GM19438 (cell line): ENCODE results near the gene C1QTNF1.

Experiments
- ATAC-seq: cut with Tn5 transposase; IDR thresholded peaks from one replicate; pipeline ENCODE4 v1.9.1; 2021; ENCODE audit warnings: low read depth; ENCODE audit not compliant: unreplicated experiment

C1QTNF1 gene

DNA sequence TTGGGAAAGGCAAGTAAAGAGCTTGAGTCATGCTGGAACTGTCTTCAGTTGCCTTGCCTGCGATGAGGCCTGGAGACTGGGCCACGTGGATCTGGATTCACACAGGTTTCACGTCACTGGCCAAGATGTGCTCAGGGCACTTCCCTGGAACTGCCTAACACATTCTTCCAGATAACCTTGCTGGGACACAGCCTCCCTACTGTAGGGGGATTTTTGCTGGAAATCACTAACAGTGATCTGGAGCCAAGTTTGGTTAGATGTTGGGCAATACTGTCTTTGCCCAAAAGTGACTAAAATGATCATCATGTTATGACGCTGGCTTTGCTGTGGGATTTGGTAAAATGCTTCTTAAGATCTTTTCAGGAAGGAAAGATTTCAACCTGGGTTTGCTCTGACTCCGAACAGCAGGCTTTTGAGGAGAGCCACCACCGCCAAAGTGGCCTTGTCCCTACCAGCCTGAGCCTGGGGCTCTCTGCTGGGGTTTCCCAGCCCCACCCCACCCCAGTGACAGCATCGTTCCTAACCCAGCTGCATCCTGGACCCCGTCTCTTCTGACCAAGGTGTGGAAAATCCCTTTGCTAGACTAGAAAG lies 14.7 kb downstream of the C1QTNF1 start:
- ATAC-seq = no peak

DNA sequence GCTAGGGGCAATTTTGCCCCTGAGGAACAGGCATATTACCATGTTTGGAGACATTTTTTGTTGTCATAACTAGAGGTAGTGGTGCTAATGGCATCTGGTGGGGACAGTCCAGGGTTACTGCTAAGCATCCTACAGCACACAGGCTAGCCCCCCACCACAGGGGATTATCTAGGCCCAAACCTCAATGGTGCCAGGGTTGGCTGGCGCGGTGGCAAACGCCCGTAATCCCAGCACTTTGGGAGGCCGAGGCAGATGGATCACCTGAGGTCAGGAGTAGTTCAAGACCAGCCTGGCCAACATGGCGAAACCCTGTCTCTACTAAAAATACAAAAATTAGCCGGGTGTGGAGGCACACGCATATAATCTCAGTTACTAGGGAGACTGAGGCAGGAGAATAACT lies 15.2 kb downstream of the C1QTNF1 start:
- no peak for ATAC-seq

DNA sequence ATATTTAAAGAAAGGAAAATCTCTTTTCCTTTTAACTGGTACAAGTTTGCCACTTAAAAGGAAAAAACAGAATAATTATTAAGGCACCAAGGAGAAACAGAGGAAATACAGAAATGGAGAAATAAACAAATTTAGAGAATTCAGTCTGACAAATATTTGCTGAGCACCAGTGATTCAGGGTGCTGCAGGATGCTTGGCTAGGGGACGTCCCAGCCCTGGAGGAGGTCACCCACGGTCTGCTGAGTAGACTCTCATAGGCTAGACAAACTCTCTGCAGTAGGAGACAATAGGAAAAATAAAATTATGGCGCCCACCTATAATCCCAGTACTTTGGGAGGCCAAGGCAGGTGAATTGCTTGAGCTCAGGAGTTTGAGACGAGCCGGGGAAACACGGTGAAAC lies 15.9 kb downstream of the C1QTNF1 start:
- ATAC-seq = no peak

DNA sequence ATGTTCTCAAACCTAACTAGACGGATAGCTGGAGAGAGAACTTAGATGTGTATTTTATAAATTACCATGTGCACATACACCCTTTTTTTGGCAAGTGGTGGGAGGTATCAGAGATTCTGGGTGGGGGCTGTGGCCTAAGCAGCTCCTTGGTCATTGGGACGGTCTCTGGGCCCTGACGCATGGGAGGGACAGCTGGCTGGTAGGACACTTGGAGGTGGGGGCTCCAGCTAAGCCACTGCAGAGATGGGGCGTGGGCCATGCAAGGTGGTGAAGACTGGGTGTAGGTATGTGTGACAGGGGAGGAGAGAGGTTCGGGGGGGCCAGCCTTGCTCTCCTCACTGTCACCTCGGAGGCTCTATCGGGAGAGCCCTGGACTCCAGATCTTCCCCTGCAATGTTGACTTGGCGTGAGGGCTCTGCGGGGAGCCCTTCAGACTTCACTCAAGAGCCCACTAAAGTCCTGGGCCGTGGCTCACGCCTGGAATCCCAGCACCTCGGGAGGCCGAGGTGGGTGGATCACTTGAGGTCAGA lies 17.1 kb downstream of the C1QTNF1 start:
- no peak for ATAC-seq

DNA sequence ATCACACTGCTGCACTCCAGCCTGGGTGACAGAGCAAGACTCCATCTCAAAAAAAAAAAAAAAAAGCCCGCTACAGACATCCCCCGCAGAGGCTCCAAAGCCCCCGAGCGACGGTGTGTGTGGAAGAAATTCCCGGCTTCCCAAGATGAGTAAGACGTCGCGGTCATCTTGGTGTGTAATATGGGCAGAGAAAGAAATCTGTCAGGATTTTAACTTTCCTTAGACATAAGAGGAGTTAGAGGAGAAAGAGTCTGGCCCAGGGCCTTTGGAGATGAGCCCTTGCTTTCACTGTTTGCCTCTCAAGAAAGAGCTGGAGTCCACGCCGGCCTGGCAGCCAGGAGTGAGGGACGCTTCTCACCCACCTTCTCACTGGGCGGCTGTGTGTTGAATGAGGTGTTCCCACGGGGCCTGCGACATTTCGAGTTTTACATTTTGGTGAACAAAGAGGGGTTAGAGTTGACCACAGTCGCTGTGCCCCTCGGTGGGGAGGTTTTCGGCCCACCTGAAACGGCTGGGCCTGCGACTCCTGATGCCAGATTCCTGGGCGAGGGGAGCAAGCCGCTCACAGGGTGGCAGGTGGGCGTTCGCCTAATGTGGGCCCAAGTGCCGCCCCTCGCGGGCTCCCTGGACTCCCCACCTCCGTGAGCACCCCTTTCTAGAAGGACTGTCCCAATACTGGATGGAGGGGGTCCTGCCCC lies 17.9 kb downstream of the C1QTNF1 start:
- no peak for ATAC-seq

DNA sequence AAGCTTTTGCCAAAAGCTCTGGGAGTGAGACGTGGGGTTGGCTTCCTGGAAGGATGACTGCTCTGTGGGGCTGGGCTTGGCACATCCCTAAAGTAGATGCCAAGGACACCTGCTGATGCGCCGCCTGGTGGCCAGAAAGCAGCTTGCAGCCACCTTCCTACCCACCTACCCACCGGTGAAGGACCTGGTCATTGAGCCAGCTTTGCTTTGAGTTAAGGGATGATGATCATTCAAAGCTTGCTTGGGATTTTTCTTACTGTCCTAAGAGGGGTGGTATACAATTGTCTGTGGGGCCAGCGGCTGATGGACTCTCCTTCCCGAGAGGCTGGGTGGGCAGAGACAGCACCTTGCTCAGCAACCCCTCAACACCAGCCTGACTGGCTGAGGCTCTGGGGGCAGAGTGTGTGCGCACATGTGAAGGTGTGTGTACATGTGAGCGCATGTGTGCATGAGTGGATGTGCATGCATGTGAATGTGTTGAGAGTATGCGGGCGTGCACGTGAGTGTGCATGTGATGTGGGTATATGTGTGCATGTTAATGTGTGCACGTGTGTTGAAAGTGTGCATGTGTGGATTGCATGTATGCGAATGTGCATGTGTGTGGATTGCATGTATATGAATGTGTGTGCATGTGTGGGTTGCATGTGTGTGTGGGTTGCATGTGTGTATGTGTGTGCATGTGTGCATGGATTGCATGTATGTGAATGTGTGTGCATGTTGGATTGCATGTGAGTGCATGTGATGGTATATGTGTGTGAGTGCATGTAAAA lies 18.6 kb downstream of the C1QTNF1 start:
- no peak for ATAC-seq

DNA sequence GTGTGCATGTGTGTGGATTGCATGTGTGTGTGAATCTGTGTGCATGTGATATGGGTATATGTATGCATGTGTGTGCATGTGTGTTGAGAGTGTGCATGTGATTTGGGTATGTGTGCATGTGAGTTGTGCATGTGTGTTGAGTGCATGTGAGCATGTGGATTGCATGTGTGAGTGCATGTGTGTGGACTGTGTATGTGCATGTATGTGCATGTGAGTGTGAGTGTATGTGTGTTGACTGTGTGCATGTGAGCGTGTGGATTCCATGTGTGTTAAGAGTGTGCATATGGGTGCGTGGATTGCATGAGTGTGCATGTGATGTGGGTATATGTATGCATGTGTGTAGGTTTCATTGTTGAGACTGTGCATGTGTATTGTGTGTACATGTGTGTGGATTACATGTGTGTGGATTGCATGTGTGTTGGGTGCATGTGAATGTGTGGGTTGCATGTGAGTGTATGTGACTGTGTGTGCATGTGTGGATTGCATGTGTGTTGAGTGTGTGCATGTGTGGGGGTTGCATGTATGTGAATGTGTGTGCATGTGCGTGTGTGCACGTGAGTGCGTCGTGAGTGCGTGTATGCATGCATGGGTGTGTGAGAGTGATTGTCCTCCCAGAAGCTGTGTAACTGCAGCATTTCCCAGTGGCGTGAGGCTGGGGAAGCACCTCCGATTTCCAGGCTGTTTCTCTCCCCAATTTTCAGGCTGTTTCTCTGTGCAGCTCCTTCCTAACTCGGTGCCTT lies 19.4 kb downstream of the C1QTNF1 start:
- ATAC-seq = no peak

DNA sequence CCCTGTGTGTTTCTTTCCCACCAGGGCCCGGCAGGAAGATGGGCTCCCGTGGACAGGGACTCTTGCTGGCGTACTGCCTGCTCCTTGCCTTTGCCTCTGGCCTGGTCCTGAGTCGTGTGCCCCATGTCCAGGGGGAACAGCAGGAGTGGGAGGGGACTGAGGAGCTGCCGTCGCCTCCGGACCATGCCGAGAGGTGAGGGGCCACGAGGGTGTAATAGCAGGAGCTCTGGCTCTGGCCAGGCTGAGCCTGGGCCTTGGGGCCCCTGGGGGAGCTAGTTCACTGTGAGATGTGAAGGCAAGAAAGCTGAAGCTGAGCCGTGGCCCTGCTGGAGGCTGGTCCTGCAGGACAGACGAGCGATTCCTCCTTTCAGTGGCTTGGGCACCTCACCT lies 20.0 kb downstream of the C1QTNF1 start:
- no peak for ATAC-seq

DNA sequence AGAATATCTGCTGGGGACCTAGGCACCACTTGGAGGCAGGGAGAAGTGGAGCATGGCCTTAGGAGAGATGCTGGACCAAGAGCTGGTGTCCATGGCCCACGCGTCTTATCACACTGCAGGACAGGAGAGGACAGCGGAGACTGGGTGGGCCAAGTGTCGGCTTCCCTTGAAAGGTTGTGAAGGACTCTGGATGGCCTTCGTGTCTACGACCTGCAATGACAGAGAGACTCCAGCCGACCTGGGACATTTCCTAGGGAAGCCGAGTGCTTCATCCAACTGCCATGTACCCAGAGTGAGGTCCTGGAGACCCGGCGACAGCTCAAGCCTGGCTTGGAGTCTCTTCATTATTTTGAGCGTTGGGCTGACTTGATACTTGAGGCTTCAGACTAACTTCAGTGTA lies 20.5 kb downstream of the C1QTNF1 start:
- ATAC-seq = no peak

DNA sequence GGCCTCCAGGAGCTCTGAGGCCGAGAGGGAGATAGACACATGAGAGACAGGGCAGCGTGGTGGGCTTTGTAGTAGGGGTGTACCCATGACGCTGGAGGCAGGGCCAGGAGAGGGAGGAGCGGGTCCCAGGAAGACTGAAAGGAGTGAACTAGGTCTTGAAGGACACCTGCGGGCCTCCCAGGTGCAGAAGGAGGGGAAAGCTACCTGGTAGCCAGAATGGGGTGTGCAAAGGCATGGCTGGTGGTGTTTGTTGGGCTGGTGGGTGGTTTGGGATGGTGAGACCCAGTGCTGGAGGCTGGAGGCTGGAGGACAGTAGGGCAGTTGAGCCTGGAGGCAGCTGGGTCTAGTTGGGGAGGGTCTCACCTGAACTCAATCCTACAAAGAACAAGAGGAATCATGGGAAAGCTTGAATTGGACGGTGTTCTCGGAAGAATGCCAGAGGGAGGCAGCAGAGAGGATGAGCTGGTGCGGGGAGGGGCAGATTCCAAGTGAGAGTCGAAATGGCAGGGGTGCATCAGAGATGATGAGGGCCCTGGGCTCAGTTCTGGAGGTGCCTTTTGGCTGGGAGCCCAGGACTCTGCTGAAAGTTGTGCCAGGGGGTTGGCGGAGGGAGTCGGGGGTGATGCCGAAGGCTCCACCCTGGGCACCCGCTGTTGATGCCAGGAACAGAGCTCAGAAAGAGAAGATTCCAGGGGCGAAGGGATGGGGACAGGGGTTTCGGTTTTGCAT lies 21.2 kb downstream of the C1QTNF1 start:
- ATAC-seq = no peak

DNA sequence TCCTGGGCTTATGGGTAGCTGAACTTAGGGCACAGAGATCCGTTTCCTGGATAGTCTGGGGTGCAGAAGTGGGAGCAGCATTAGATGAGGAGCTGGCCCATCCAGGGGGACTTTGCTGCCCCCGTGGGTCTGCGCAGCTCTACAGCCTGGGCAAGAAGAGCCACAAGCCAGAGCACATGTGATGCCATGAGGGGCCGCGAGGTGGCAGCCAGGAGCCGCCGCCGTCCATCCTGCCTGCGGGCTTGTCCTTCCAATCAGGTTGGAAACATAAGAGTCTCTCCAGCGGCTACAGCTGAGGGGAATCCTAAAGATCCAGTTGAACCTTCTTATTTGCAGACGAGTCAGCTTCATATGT lies 21.9 kb downstream of the C1QTNF1 start:
- no peak for ATAC-seq

DNA sequence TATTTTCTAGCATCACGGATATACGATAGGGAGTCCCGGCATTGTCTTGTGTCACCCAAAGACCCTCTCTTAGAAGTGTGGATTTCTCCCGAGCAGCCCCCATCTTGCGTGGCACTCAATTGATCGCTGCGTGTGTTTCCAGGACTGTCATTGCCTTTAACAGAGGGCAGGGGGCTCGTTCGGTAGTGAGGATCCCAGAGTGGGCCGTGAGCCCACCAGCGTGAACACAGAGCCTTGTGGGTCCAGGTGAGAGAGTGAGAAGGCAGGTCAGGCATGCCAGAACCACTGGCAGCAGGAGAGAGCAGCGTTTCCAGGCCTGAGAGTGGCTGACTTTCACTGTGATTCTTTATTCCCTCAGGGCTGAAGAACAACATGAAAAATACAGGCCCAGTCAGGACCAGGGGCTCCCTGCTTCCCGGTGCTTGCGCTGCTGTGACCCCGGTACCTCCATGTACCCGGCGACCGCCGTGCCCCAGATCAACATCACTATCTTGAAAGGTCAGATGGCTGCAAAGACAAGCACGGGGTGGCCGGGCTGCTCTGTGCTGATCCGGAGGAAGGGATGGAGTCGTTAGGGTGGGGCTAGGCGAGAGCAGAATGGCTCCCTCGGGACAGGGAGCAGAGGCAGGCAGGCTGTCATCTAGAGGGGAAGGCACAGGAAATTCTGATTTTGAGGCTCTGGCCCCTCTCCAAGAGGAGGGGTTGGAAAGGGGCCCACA lies 22.4 kb downstream of the C1QTNF1 start:
- ATAC-seq = no peak

DNA sequence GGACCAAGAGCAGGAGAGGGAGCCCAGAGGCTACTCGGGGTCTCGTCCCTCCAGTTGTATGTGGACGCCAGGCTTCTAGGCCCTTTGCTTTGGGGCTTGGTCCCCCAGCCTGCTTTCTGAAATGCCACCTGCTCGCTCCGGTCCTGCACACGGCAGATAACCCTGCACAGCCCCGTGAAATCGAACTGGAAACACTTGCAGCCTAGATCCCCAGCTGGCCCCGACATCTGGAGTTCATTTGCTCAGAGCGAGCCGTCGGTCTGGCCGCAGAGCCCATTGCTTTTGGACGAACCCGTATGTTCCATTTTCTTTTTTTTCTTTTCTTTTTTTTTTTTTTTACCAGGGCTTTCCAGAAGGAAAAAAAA lies 22.9 kb downstream of the C1QTNF1 start:
- no peak for ATAC-seq

DNA sequence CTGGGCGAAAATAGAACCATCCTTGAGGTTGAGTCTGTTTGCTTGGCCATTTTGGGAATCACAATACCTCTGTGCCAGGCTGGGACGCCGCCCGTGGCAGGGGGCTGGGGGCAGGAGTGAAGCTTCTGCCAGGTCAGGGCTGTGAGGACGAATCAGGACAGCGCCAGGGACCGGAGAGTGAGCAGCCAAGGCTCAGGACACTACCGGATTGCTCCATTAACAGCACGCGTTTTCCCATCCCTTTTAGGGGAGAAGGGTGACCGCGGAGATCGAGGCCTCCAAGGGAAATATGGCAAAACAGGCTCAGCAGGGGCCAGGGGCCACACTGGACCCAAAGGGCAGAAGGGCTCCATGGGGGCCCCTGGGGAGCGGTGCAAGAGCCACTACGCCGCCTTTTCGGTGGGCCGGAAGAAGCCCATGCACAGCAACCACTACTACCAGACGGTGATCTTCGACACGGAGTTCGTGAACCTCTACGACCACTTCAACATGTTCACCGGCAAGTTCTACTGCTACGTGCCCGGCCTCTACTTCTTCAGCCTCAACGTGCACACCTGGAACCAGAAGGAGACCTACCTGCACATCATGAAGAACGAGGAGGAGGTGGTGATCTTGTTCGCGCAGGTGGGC lies 23.4 kb downstream of the C1QTNF1 start:
- ATAC-seq = no peak

DNA sequence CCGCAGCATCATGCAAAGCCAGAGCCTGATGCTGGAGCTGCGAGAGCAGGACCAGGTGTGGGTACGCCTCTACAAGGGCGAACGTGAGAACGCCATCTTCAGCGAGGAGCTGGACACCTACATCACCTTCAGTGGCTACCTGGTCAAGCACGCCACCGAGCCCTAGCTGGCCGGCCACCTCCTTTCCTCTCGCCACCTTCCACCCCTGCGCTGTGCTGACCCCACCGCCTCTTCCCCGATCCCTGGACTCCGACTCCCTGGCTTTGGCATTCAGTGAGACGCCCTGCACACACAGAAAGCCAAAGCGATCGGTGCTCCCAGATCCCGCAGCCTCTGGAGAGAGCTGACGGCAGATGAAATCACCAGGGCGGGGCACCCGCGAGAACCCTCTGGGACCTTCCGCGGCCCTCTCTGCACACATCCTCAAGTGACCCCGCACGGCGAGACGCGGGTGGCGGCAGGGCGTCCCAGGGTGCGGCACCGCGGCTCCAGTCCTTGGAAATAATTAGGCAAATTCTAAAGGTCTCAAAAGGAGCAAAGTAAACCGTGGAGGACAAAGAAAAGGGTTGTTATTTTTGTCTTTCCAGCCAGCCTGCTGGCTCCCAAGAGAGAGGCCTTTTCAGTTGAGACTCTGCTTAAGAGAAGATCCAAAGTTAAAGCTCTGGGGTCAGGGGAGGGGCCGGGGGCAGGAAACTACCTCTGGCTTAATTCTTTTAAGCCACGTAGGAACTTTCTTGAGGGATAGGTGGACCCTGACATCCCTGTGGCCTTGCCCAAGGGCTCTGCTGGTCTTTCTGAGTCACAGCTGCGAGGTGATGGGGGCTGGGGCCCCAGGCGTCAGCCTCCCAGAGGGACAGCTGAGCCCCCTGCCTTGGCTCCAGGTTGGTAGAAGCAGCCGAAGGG lies 24.2 kb downstream of the C1QTNF1 start:
- no peak for ATAC-seq

DNA sequence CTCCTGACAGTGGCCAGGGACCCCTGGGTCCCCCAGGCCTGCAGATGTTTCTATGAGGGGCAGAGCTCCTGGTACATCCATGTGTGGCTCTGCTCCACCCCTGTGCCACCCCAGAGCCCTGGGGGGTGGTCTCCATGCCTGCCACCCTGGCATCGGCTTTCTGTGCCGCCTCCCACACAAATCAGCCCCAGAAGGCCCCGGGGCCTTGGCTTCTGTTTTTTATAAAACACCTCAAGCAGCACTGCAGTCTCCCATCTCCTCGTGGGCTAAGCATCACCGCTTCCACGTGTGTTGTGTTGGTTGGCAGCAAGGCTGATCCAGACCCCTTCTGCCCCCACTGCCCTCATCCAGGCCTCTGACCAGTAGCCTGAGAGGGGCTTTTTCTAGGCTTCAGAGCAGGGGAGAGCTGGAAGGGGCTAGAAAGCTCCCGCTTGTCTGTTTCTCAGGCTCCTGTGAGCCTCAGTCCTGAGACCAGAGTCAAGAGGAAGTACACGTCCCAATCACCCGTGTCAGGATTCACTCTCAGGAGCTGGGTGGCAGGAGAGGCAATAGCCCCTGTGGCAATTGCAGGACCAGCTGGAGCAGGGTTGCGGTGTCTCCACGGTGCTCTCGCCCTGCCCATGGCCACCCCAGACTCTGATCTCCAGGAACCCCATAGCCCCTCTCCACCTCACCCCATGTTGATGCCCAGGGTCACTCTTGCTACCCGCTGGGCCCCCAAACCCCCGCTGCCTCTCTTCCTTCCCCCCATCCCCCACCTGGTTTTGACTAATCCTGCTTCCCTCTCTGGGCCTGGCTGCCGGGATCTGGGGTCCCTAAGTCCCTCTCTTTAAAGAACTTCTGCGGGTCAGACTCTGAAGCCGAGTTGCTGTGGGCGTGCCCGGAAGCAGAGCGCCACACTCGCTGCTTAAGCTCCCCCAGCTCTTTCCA lies 25.1 kb downstream of the C1QTNF1 start:
- no peak for ATAC-seq

DNA sequence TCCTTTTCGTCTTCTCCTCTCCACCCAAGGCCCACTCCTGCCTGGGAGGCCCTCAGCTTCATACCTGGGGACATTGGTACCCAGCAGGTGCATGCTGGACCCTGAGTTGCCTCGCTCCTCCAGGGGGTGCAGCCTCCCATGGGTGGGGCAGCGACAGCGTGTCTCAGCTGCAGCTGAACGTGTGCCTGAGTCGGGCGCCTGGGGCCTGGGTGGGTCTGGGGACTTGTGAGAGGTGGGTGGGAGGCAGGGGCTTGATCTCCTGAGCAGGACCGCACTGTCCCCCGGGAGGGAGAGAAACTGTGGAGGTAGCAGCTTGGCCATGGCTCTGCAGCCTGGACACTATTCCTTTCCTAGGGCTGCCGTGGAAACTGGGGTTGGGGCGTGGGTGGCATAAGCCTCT lies 25.9 kb downstream of the C1QTNF1 start:
- no peak for ATAC-seq
